Stimulated activated CD4-positive, alpha-beta T cell treated with anti-CD3 and anti-CD28 coated beads, Interleukin-15, amount 100 ng/mL, for 48 hours (primary cell): ENCODE data around the gene IL25.
A peak's percentile ranks its signal among the peaks of the same experiment; 100 is the strongest.
"Not testable (repeated sequence)": the region's sequence is repeated elsewhere in the genome, so short reads cannot be mapped to it uniquely, and the experiment has no call there.

Source experiments
- DNase-seq, 2 donors: peaks; one replicate each; pipeline ENCODE4 v3.0.0-alpha.2; 2020; ENCODE audit warnings: low read depth in 2 of 2

IL25 gene

GRCh38 chr14:23372509-23372908, at the start of gene IL25:
Gene IL25, plus strand, starts transcription at chr14:23372809.
- DNase-seq = no peak

GRCh38 chr14:23323838-23324454, 48.7 kb upstream of the IL25 start:
- DNase-seq = no peak

DNA sequence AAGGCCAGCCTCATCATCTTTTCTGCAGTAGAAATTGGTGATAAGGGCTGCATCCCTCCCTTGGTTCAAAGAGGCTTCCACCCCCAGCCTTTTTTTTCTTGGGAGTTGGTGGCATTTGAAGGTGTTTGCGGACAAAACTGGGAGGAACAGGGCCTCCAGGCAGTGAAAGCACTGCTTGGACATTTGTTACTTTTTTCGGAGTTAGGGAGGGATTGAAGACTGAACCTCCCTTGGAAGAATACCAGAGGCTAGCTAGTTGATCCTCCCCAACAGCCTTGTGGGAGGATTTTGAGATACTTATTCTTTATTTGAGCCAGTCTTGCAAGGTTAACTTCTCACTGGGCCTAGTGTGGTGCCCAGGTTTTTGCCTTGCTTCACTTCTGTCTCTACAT, 48.2 kb upstream of the IL25 start:
- no peak for DNase-seq

- no peak for DNase-seq
Measured at GRCh38 chr14:23324993-23325392, 47.6 kb upstream of the IL25 start.

DNA sequence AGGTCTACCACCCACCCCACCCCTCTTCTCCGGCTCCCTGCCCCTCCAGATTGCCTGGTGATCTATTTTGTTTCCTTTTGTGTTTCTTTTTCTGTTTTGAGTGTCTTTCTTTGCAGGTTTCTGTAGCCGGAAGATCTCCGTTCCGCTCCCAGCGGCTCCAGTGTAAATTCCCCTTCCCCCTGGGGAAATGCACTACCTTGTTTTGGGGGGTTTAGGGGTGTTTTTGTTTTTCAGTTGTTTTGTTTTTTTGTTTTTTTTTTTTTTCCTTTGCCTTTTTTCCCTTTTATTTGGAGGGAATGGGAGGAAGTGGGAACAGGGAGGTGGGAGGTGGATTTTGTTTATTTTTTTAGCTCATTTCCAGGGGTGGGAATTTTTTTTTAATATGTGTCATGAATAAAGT, 46.9 kb upstream of the IL25 start:
- DNase-seq = not testable (repeated sequence)

DNA sequence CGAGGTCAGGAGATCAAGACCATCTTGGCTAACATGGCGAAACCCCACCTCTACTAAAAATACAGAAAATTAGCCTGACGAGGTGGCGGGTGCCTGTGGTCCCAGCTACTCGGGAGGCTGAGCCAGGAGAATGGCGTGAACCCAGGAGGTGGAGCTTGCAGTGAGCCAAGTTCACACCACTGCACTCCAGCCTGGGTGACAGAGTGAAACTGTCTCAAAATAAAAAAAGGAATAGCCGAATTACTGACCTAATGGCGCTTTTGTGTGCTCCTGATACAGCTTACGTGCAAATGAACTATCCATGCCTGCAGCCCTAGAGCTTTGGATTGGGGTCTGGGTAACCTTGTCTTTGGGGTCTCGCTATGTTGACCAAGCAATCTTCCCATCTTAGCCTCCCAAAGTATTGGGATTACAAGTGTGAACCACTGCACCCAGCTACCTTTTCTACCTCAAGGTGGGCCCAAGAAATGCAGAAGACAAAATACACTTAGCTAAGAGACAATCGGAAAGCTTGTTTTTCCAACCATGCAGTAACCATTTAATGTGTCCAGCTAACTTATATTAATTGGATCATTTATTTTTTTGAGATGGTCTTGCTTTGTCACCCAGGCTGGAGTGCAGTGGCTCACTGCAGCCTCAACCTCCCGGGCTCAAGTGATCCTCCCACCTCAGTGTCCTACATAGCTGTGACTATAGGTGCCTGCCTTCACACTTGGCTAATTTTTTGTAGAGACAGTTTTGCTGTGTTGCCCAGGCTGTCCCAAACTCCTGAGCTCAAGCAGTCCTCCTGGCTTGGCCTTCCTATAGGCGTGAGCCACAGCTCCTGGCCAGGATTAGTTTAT, 45.9 kb upstream of the IL25 start:
- DNase-seq = no peak

GRCh38 chr14:23327947-23328744, 44.5 kb upstream of the IL25 start:
- peak; percentile 49 to 61 for DNase-seq

- DNase-seq = no peak
Measured at GRCh38 chr14:23335623-23336022, 37.0 kb upstream of the IL25 start.

DNA sequence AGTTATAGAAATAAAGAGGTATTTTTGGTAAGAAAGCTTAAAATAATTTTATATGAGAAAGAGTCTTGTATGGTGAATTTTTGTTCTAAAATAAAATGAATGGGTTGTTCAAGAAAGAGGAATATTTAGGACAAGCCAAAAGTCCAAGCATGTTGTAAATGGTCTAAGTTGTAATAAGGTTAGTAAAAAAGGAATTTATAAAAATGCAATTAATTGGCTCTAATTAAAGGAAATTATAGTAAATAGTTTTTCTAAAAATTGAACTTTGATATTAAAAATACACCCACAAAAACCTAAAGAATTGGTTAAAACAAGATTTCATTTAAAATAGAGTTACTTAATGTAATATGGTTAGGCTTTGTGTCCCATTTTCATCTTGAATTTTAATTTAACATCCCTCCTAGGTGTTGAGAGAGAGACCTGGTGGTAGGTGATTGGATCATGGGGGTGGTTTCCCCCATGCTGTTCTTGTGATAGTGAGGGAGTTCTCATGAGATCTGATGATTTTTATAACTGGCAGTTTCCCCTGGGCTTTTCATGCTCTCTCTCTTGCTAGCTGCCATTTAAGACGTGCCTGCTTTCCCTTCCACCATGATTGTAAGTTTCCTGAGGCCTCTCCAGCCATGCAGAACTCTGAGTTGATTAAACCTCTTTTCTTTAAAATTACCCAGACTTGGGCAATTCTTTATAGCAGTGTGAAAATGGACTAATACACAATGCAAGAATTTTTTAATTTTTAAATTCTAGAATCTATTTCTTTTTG, 32.9 kb upstream of the IL25 start:
- no peak for DNase-seq

DNA sequence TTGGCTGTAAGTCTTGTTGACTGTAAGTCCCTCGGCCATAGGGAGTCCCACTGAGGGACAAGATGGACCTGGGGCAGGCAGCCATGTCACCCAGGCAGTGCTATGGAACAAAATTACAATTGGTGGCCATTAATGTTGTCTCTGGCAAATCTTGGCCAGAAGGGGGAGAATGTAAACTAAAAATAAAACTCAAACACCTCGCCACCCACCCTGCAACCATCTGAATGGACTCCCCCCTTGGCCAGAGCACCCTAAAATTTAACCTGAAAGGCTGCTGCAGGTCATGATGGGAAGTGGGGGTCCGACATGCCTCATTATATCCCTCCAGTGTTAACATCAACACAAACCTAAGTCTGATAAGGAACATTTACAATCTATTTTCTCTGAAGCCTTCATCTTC, 28.1 kb upstream of the IL25 start:
- no peak for DNase-seq

DNA sequence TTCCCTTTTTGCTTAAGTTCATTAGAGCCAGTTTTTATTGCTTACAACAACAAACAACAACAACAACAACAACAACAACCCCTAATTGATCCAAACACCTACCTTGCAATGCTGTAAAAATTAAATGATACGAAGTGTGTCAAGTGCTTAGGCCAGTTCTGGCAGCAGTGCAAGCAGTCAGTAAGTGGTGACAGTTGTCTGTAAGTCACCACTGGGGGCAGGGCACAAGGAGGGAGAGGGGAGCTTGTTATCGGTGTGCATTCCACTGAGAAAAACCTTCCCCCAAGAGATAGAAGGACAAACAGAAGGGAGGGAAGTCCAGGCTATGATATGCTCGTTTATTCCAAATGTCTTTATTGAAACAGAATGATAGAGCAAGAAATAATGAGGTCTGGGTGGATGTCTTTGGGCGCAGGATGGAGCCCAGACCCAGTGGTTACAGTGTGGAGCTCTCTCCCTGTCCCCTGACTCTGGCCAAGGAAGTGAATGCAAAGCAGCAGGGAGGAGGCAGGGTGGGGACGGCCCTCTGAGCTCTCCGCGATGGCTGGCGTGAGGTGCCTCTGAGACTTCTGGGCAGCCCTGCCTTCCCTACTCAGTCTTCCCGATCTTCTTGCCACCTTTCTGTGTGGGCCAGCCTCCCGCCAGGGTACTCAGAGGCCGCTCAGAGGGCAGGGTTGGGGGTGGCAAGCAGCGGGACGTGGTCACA, 26.5 kb upstream of the IL25 start:
- DNase-seq = no peak

DNA sequence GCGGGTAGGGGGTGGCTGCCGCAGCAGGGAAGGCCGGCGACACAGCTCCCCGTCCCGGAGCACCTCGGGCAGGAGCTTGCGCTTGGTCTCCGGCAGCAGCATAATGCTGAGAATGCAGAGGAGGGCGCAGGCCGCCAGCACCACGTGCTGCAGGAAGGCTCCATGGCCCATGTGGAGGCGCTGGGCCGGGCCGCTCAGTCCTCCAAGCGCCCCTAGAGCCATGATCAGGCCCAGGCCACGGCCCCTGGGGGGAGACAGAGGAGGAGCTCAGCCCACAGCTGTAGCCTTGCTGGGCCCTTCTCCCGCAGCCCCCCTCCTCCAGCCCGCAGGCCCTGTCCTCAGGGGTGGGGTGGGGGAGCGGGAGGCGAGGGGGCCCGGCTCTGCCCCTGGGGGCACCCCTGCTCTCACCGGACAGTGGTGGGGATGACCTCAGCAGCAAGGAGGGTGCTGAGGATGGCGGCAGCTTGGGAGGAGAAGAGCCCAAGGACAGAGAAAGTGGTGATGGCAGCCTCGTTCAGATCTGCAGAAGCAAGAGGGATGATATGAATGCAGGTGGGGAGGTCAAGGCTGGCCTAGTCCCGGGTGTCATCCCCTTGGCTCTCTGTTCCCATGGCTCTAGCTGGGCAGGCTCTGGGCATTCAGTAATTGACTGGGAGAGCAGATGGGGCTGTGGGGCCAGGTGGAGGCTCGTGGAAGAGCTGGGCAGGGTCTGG, 25.8 kb upstream of the IL25 start:
- DNase-seq = no peak

DNA sequence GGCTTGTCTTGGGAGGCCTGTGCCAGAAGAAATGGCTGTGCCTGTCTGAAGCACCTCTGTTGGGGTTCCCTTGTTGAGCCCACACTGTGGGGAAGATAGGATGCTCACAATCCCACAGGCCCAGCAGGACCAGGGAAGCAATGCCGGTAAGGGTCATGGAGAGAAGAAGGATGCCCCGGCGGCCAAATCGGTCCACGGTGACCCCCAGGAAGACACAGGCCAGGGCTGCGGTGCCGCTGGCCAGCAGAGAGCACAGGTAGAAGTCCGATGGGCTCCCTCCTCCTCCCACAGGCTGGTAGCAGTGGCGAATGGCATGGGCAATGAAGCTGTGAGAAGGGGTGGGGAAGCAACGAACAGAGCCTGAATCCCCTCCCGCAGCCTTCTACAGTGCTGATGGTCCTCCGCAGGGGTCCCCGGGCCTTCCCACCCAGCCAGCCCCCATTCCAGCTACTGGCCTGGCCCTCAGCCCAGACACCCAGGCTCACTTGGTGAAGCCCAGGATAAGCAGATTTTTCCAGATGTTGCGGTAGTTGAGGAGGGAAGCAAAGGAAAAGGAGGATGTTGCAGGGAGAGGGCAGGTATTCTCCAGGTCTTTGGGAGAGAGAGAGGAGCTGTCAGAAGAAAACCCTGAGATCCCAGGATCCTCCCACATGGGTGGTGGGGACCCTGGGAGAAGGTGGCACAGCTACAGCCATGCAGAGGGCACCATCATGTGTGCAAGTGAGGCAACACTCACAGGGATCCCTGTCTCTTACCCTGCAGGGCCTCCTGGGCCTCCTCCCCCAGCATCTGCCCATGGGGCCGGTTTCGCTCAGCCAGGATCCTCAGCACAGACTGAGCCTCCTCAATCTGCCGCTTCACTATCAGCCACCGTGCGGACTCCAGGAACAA, 25.0 kb upstream of the IL25 start:
- no peak for DNase-seq

- DNase-seq = no peak
Measured at GRCh38 chr14:23348297-23348655, 24.3 kb upstream of the IL25 start.

- DNase-seq = no peak
Measured at GRCh38 chr14:23349156-23349845, 23.3 kb upstream of the IL25 start.

DNA sequence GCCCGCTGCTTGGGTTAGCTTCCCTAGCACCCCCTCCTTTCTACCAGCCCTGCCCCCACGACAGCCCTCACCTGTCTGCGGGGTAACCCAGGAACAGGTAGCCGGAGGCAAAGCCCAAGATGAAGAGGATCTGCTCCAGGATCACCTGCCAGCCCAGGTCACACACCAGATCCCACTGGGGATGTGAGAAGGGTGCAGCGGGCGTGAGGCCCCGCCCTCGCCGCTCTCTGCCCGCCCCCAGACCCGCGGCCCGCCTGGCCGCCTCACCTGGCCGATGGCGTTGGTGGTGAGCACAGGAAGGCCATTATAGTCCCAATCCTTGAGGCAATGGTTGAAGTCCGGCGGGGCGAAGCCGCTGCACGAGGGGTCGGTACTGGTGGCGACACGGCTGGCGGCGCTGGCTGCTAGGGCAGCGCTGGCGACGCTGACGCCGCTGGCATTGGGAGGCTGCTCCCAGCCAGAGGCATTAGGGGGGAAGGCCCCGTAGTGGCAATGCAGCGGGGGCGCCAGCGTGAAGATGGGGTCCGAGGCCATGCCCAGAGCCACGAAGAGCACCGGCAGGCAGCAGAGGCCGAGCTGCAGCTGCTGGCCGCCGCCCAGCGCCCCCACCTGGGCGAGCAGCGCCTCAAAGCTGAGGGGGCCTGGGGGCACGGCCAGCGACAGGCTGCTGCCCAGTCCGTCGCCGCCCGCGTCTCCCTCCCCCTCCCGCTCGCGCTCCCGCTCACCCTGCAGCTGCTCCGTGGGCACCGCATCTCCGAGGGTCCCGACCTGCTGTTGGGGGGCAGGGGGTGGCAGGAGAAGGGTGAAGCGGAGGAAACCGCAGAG, 20.7 kb upstream of the IL25 start:
- DNase-seq = no peak

GRCh38 chr14:23352506-23353432, 19.8 kb upstream of the IL25 start, which contains the start of gene SLC22A17:
Gene SLC22A17, minus strand, starts transcription at chr14:23352887.
- peak; percentile 27 to 41 for DNase-seq
